MCF 10A (cell line): Measurements from ENCODE around the gene CPVL. TPM values are rescaled to one million over a fixed set of nuclear protein-coding genes. Genes with fewer than 3 reads are reported as not detected.

Experiments used
- BruUV-seq: library from RNA; stranded (reverse); fragments of 400-500 nt; replicated peaks from 2 replicates; lab custom pipeline; 2021; lab: Mats Ljungman, UMichigan
- CTCF ChIA-PET: fragments of 300-600 bp; sonication (Branson Sonifier 250); formaldehyde crosslinking; extraction: SDS; loops from one replicate; lab custom pipeline; 2021; ENCODE audit warnings: antibody characterized with exemption, inconsistent platforms; lab: Yijun Ruan, JAX
- POLR2A ChIA-PET: fragments of 300-600, 350-650 bp; sonication (Branson Sonifier 250); formaldehyde crosslinking; extraction: SDS; loops from one replicate; lab custom pipeline; 2020; ENCODE audit warnings: antibody characterized with exemption, inconsistent platforms; lab: Yijun Ruan, JAX
- DNase-seq: peaks from one replicate; pipeline ENCODE4 v3.0.0-alpha.2; 2018; ENCODE audit not compliant: unreplicated experiment
- H3K27ac Mint-ChIP-seq: one replicate; pipeline ENCODE4 v1.8.0; 2022; ENCODE audit warnings: mild to moderate bottlenecking, low read depth, mixed read lengths; ENCODE audit not compliant: unreplicated experiment
- H3K27me3 Mint-ChIP-seq: one replicate; pipeline ENCODE4 v1.8.0; 2022; ENCODE audit warnings: mixed read lengths; ENCODE audit not compliant: insufficient read depth, unreplicated experiment
- H3K36me3 Mint-ChIP-seq: one replicate; pipeline ENCODE4 v1.8.0; 2022; ENCODE audit warnings: mild to moderate bottlenecking, moderate library complexity, mixed read lengths; ENCODE audit not compliant: insufficient read depth, unreplicated experiment
- H3K4me1 Mint-ChIP-seq: one replicate; pipeline ENCODE4 v1.8.0; 2022; ENCODE audit warnings: mixed read lengths; ENCODE audit not compliant: insufficient read depth, unreplicated experiment
- H3K4me3 Mint-ChIP-seq: one replicate; pipeline ENCODE4 v1.8.0; 2022; ENCODE audit warnings: mild to moderate bottlenecking, moderate library complexity, mixed read lengths; ENCODE audit not compliant: unreplicated experiment
- H3K9me3 Mint-ChIP-seq: one replicate; pipeline ENCODE4 v1.8.0; 2022; ENCODE audit warnings: mixed read lengths; ENCODE audit not compliant: unreplicated experiment
- intact Hi-C: fragments of 100-400 bp; cut with micrococcal nuclease; formaldehyde crosslinking; loops from 2 replicates; pipeline ENCODE4 v1.14.1; 2022
- total RNA-seq: library from RNA; stranded (reverse); gene quantifications from 2 replicates; pipeline ENCODE4 v1.2.3, GENCODE V29; 2022
- TF ChIP-seq, protein P1 (sequence below): fragments of 200-600 bp; IDR thresholded peaks from one replicate; pipeline ENCODE4 v1.8.0; 2022; ENCODE audit warnings: antibody characterized with exemption, mild to moderate bottlenecking; ENCODE audit not compliant: unreplicated experiment

Gene CPVL
- total RNA-seq, 1 experiment from 2014 or later = 49.0 TPM

DNA sequence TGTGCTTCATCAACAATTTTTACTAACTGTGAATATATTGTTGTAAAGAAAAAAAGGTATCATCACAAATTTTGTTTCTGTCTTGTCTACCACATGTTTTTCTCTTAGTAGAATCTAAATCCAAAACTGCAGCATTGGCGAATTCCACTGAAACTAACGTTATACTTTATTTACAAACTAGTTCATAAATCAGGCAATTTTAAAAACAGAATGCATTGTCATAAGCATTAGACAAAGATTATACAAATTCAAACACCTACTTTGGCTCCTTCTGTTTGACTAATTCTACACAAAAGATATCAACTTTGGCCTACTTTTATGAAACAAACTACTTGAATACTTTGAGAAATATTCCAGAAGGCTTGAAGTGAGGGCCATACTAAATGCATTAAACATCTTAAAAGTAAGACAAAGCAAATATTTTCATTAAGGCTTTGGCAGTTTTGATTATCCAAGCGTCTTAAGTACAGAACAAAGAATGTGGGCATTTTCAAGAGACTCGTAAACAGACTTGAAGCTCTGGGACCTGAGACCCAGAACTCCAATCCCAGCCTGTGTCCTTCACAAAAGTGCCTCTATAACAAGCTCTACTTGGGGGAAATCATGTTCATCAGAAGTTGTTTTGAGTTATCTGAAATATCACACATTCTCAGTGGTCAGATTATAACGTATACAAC lies 81.0 kb downstream of the CPVL start:
- no peaks in the 10 kb centered on the region for H3K27me3 Mint-ChIP-seq
- TF ChIP-seq, protein P1, sequence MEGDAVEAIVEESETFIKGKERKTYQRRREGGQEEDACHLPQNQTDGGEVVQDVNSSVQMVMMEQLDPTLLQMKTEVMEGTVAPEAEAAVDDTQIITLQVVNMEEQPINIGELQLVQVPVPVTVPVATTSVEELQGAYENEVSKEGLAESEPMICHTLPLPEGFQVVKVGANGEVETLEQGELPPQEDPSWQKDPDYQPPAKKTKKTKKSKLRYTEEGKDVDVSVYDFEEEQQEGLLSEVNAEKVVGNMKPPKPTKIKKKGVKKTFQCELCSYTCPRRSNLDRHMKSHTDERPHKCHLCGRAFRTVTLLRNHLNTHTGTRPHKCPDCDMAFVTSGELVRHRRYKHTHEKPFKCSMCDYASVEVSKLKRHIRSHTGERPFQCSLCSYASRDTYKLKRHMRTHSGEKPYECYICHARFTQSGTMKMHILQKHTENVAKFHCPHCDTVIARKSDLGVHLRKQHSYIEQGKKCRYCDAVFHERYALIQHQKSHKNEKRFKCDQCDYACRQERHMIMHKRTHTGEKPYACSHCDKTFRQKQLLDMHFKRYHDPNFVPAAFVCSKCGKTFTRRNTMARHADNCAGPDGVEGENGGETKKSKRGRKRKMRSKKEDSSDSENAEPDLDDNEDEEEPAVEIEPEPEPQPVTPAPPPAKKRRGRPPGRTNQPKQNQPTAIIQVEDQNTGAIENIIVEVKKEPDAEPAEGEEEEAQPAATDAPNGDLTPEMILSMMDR = no peak
- DNase-seq = no peak
- H3K27ac Mint-ChIP-seq = no peak overlapping the region
- intact Hi-C loops = no loop called here
- POLR2A ChIA-PET = no interaction called here
- H3K9me3 Mint-ChIP-seq = no peaks in the 10 kb centered on the region
- CTCF ChIA-PET = interaction anchor here (1.9 kb wide), 1 partner anchor 12 kb away, joined by 6 read pairs; no protein-coding TSS in a partner anchor
- H3K4me1 Mint-ChIP-seq = no peaks in the 10 kb centered on the region
- no TSS peak for BruUV-seq
- no peak overlapping the region for H3K4me3 Mint-ChIP-seq
- peaks cover 11% of the 10 kb centered on the region for H3K36me3 Mint-ChIP-seq

DNA sequence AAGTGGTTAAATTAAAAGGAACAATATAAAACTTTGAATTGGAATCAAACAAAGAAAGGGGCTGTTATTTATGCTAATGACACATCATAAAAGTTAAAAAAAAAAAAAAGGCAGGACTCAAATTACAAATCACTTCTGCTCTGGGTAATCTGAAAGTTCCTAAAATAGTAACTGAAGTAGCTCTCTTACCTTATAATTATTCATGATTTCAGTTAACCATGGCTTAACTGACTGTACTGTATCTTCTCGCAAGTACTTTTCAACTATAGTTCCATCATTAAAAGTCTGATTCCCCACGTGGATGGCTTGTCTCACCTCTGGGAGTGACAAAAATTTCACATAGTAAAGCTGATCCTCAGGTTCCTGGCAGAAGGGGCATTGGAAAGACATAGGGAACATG lies 82.5 kb downstream of the CPVL start:
- H3K4me1 Mint-ChIP-seq = no peaks in the 10 kb centered on the region
- H3K27me3 Mint-ChIP-seq = no peaks in the 10 kb centered on the region
- DNase-seq = no peak
- H3K36me3 Mint-ChIP-seq = peaks cover 11% of the 10 kb centered on the region
- no peak overlapping the region for H3K4me3 Mint-ChIP-seq
- intact Hi-C loops = no loop called here
- ChIA-PET CTCF (interaction anchor here (0.6 to 1.5 kb wide), 3 partner anchors 37 to 47 kb away, joined by 3 to 6 read pairs (median 4); no protein-coding TSS in a partner anchor), POLR2A (no interaction called here)
- BruUV-seq = no TSS peak
- TF ChIP-seq, protein P1 = no peak
- H3K27ac Mint-ChIP-seq = no peak overlapping the region
- H3K9me3 Mint-ChIP-seq = no peaks in the 10 kb centered on the region

DNA sequence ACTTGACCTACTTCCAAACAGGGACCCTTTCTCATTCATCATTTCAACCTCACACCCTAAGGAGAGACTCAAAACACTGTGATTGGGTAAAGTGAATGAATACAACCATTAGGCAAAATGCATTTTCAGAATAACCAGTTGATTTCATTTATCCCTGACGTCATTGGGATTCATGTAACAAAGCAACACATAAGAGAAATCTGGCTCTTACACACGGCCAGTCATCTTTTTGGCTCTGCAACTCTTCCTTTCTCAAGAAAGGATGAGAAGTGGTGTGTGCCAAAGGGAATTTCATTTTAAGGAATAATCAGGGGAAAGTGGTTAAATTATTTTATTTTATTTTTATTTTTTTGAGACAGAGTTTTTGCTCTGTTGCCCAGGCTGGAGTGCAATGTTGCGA lies 83.1 kb downstream of the CPVL start:
- Mint-ChIP-seq H3K36me3 (peaks cover 11% of the 10 kb centered on the region), H3K9me3 (no peaks in the 10 kb centered on the region), H3K27ac (no peak overlapping the region), H3K4me3 (no peak overlapping the region), H3K4me1 (no peaks in the 10 kb centered on the region), H3K27me3 (no peaks in the 10 kb centered on the region)
- ChIA-PET POLR2A (no interaction called here), CTCF (interaction anchor here (0.7 to 1.5 kb wide), 2 partner anchors 43 to 47 kb away, joined by 4 to 6 read pairs; no protein-coding TSS in a partner anchor)
- intact Hi-C loops = no loop called here
- no TSS peak for BruUV-seq
- no peak for DNase-seq
- TF ChIP-seq, protein P1 = no peak

DNA sequence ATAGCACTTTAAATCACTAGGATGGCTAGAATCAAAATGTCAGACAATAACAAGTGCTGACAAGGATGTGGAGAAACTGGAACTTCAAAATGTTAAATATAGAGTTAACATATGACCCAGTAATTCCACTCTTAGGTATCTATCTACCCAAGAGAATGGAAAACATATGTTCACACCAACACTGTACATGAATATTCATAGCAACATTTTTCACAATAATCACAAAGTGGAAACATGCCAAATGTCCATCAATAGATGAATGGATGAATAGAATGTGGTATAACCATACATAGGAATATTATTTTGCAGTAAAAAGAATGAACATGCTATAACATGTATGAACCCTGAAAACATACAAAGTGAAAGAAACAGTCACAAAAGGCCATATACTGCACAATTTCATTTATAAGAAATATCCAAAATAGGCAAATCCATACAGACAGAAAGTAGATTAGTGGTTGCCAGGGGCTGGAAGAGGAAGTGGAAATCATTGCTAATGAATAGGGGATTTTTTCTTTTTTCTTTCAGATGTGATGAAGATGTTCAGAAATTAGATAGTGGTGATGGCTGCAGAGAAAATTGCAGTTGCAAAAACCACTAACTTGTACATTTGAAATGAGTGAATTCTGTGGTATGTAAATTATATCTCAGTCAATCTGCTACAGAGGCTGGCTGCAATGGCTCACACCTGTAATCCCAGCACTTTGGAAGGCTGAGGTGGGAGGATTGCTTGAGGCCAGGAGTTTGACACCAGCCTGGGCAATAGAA lies 93.0 kb downstream of the CPVL start:
- CTCF ChIA-PET = no interaction called here
- no peak for DNase-seq
- H3K9me3 Mint-ChIP-seq = peaks cover 14% of the 10 kb centered on the region
- H3K4me1 Mint-ChIP-seq = no peaks in the 10 kb centered on the region
- POLR2A ChIA-PET = no interaction called here
- TF ChIP-seq, protein P1 = no peak
- H3K36me3 Mint-ChIP-seq = no peaks in the 10 kb centered on the region
- no TSS peak for BruUV-seq
- H3K4me3 Mint-ChIP-seq = no peak overlapping the region
- H3K27ac Mint-ChIP-seq = no peak overlapping the region
- H3K27me3 Mint-ChIP-seq = no peaks in the 10 kb centered on the region
- intact Hi-C loops = no loop called here
